ENCODE measurements around the gene NELFB.
"Not testable (repeated sequence)": the region's sequence is repeated elsewhere in the genome, so short reads cannot be mapped to it uniquely, and the experiment has no call there.

Gene NELFB

DNA sequence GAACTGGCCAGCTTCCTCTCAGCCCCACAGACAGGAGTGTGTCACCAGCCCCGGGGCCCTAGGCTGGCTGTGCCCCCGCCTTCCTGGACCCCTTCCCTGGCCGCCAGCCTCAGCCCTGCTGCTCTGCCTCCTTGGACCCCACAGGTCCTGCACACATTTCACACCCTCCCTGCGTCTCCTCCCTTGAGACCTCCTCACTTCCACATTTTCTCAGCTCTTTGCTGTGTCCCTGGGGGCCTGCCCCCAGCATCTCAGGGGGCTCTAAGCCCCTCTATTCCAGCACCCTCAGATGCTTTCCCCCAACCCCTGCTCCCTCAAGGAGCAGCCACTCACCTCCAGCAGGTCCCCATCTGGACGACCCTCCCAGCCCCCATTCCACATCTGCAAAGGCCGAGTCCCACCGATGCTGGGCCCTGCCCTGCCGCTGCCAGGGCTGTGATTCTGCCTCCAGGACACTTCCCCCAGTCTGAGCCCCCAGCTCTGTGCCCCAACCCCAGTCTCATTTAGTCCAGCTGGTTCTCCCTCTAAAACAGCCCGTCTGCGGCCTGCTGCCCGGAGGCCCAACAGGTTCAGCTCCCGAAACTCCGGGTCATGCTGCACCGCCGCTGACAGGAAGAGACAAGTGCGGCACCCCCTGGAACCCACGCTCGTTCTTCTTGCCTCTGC lies 20.2 kb upstream of the NELFB start:
- DNase-seq = no peak

DNA sequence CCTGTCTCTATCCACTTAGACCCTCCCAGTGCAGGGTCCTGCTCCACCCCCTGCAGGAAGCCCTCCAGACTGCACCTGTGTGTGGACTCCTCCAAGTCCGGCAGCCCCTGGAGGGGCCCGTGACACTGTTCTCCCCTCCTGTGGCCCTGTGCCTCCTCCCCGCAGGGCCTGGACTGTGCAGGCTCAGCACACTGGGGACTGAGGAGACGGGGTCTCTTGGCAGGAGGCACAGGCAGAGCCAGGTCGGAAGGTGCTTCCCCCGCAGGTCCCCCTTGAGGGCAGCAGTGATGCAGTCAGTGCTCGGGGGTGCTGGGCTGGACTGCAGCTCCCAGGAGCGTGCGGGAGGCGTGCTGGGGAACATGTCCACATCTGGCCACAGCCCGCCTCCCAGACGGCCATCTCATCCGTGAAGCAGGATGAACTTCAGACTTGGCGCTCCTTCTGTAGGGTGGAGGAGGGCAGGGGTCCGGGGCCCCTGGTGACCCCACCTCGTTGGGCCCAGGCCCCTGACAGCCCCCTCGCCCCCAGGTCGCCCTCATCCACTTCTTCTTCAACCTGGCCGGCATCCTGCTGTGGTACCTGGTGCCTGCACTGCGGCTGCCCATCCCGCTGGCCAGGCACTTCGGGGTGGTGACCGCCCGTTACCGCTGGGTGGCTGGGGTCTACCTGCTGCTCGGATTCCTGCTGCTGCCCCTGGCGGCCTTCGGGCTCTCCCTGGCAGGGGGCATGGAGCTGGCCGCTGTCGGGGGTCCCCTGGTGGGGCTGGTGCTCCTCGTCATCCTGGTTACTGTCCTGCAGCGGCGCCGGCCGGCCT lies 19.5 kb upstream of the NELFB start:
- DNase-seq = no peak

DNA sequence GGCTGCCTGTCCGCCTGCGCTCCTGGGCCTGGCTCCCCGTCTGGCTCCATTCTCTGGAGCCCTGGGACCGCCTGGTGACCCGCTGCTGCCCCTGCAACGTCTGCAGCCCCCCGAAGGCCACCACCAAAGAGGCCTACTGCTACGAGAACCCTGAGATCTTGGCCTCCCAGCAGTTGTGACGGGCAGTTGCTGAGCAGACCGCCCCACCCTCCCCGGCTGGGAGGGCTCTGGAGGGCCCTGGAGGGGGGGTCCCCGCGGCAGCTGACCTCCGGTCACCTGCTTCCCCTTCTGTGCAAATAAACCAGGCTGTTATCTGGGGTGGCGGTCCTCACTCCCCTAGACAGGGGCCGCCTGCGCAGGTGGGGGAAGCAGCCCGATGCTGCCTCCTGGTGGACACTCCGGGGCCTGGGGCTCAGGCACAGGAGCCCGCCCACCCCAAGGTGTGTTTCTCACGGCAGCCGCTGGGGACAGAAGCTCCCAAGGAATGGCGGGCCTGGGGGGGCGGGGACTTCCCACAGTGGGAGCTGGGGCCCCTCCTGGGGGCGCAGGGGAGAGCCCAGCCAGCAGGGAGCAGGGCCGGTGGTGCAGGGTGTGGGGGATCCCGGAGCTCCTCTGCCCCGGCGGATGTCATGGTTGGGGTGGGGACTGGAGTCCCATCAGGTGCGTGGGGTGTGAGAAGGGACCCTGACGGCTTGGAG lies 18.7 kb upstream of the NELFB start:
- DNase-seq = no peak

DNA sequence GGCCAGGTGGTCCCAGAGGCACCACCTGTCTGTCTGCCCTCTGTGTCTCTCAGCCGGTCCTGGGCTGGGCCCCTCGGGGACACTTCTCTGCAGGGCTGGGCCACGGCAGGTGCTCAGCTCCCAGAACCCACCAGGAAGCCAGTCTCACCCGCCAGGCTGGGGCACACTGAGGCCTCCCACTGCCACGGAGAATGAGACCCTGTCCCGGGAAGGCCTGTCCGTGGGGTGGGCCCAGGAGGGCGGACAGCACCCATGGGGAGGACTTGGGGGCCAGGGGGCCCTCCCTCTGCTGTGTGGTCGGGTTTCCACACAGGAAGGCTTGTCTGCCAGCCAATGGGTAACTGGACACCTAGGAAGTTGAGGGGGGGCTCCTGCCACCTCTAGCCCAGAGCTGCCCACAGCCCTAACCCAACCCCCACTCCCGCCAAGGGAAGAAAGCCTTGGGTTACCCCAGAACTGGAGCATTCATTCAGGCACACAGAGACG lies 18.1 kb upstream of the NELFB start:
- DNase-seq = no peak

DNA sequence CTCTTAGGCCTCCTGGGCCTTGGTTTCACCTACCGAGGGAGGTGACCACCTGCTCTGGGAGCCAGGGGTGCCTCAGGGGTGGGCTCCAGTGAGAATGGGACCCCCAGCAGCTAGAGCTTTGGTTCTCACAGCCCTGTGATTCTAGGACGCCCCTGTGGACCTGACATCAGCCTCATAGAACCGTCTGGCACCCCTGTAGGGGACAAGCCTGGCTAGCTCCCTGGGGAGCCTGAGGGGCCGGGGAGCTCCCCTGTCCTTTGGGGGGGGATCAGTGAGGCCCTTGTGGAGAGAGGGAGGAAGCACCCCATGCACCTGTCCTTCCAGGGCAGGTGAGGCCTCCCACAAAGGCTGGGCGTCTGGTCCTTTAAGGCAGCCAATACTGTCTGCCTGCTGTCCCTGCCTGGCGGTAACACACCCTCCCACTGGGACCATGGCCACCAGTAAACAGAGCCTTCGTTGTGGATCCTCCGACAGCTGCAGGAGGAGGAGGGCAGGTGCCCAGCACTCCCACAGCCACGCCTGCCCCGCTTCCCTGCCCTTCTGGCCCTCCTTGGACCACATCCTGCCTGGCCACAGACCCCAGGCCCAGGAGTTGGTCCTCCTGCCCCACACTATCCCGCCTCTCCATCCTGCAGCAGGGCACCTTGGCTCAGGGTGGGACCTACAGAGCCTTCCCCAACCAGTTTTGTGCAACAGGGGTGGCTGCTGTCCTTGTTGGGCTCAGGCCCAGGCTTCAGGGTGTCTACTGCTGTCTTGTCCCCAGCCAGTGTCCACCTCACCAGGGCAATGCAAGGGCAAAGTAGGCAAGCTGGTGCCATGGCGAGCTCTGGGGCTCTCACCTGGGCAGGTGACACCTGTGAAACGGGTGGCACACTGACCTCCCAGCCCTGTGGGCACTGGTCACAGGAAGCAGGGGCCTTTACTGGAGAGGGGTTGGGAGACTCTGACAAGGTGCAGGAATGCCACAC lies 17.1 kb upstream of the NELFB start:
- no peak for DNase-seq

DNA sequence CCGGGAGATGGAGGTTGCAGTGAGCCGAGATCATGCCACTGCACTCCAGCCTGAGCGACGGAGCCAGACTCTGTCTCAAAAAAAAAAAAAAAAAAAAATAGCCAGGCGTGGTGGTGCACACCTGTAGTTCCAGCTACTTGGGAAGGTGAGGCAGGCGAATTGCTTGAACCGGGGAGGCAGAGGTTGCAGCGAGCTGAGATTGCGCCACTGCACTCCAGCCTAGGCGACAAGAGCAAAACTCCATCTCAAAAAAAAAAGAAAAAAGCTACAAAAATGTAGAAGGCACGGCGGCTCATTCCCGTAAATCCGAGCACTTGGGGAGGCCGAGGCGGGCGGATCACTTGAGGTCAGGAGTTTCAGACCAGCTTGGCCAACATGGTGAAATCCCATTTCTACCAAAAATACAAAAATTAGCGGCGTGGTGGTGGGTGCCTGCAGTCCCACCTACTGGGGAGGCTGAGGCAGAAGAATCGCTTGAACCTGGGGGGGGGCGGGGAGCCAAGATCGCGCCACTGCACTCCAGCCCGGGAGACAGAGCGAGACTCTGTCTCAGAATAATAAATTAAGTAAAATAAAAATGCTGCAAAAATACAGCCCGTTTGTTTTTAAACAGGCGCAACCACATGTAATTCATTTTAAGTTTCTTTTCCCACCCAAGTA lies 15.5 kb upstream of the NELFB start:
- DNase-seq = not testable (repeated sequence)

DNA sequence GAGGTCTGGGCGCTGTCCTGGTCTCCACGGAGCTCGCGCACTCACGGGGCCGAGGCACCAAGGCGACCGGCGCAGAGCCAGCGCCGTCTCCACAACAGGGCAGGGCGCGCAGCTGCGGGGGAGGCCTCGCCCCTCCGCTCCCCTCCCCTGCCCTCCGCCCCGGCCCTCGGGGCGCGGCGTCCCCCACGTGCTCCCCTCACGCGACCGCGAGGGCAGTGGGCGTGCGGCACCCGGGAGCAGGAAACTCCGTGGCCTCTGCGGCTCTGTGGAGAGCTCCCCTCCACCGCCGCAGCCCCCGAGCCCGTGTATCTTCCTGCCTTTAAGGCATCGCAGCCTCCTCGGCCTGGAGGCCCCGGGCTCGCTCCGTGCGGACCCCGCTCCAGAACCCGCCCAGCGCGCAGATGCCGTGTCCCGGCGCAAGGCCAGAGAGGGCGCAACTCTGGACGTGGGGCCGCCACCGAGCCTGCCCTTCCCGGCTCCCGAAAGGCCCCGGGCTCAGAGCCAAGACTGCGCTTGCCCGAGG lies 14.7 kb upstream of the NELFB start:
- DNase-seq = no peak

DNA sequence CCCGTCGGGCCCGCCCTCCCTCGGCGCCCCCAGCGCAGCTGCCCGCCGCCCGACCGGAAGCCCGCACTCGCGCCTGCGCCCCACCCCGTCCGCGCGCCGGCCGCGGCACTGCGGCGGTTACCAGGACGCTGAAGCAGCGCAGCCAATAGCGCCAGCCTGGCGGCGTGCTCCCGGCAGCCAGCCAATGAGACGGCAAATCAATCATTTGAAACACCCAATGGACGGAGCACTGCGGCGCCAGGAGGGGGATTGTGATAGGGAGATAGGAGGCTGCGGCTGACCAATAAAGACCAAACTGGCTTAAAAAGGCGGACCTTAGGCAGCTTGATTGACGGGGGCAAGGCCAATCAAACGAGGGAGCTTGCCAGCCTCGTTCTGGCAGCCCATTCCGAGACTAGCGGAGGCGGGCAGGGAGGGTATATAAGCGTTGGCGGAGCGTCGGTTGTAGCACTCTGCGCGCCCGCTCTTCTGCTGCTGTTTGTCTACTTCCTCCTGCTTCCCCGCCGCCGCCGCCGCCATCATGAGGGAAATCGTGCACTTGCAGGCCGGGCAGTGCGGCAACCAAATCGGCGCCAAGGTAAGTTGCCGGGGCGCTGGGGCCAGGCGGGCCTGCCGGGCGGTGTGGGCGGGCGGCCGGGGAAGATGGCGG lies 14.2 kb upstream of the NELFB start, which contains the start of gene TUBB4B:
TSS of gene TUBB4B (plus strand) at position 447 of the 649 bp plus-strand sequence. CDS start at position 521, 74 bp downstream.
- DNase-seq = no peak

DNA sequence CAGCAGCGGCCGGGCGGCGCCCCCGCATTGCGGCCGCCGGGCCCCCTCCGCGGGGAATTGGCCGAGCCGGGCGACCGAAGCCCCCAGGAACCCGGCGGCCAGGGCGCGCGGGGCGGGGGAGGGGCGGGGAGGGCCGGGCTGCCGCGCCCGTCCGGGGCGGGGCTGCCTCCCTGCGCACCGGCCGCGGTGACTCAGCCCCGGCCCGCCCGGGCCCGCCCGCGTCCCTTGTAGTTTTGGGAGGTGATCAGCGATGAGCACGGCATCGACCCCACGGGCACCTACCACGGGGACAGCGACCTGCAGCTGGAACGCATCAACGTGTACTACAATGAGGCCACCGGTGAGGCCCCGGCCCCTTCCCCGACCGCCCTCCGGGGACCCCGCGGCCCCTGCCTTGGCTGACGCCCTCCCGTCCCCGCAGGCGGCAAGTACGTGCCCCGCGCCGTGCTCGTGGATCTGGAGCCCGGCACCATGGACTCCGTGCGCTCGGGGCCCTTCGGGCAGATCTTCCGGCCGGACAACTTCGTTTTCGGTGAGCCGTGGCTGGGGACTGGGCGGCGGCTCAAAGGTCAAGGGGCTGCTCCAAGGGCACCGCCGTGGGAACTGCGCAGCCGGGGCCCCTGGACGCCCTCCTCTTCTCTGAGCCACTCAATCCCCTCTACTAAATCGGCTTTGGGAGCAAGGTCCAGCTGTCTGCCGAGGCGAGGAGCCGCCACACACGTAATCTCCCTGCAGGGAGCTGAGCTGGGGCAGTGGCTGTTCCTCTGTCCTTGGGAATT lies 13.4 kb upstream of the NELFB start:
- DNase-seq = no peak

DNA sequence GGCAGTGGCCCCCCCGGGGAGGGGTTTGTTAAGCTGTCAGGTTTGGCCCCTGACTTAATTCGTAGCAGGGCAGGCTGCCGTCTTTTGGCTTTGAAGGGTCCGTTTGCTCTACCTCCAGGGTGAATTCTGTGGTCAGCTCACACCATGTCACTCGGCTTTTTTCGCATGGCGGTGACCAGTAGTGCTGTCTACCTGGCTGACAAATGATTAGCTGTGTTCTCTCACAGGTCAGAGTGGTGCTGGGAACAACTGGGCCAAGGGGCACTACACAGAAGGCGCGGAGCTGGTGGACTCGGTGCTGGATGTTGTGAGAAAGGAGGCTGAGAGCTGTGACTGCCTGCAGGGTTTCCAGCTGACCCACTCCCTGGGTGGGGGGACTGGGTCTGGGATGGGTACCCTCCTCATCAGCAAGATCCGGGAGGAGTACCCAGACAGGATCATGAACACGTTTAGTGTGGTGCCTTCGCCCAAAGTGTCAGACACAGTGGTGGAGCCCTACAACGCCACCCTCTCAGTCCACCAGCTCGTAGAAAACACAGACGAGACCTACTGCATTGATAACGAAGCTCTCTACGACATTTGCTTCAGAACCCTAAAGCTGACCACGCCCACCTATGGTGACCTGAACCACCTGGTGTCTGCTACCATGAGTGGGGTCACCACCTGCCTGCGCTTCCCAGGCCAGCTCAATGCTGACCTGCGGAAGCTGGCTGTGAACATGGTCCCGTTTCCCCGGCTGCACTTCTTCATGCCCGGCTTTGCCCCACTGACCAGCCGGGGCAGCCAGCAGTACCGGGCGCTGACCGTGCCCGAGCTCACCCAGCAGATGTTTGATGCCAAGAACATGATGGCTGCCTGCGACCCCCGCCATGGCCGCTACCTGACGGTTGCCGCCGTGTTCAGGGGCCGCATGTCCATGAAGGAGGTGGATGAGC lies 12.6 kb upstream of the NELFB start:
- no peak for DNase-seq

DNA sequence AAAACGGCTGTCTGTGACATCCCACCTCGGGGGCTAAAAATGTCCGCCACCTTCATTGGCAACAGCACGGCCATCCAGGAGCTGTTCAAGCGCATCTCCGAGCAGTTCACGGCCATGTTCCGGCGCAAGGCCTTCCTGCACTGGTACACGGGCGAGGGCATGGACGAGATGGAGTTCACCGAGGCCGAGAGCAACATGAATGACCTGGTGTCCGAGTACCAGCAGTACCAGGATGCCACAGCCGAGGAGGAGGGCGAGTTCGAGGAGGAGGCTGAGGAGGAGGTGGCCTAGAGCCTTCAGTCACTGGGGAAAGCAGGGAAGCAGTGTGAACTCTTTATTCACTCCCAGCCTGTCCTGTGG lies 11.9 kb upstream of the NELFB start:
- DNase-seq = not testable (repeated sequence)

DNA sequence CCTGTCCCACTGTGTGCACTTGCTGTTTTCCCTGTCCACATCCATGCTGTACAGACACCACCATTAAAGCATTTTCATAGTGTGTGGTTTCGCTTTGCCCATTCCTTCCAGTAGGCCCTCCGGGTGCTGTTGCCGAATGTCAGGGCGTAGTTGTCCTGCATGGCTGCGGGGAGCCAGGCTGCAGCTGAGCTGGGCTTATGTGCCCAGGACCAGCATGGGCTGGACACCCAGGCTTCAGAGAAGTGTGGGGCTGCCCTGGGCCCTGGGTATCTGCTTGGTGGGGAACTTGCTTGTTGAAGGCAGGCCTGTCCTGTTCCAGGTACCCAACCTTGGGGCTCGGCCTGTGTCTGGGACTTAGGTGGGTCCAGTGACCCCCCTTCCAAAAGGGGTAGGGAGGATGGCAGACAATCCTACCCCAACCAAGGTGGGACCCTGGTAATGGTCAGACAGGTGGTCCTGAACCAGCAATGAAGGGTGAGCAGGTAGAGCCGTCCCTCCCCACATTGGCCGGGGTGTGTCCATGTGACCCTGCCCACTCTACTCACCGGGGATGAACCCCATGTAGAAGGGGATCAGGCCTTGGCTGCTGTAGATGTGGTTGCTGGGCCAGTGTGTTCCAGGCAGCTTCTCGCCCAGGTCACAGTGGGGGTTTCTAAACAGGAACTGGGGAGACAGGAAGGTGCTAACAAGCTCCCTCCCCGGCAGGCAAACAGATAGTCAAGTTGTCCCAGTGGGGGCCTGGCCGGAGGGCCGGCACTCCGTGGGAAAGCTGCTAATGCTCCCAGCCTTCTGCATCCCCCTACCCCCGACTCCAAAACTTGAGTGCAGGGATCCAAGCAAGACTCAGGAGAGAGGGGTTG lies 11.3 kb upstream of the NELFB start:
- no peak for DNase-seq

DNA sequence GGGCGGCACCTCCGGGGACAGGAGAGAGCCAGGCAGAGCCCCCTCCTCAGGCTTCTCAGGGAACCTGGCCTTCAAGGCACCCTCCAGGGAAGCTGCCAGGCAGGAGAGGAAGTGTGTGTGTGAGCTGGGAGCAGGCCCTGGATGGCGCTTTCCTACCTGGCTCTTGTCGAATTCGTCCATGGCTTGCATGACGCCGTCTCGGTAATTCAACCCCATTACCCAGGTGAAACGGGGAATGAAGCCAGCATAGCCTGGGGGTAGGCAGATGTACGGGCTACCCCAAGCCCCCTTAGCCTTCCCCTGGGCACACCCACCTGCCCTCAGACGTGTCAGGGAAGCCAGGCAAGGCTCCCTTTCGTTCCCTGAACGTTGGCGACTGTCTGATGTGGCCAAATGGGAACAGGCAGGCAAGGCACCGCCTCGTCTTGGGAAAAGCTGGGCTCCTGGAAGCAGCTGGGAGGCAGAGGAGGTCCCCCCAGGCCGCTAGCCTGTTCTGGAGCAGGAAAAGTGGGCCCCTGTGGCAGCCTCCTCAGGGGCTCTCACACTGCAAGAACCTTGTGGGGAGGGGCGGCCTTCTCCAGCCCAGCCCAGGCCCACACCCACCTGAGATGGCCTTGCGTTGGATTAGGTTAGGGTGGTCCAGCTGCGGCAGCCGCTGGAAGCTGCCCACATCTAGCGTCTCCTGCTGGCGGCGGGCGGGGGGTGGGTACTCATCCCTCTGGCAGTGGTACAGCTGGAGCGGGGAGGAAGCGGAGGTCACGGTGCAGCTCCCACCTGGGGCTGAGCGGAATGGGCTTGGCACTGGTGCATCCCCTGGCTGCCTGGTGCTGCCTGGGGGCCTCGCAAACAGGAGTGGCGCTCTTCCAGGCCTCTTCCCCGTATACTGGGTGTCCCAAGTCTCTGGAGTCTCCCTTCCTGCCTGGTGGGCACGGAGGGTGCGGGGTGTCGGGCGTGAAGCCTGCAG lies 10.4 kb upstream of the NELFB start:
- DNase-seq = no peak

DNA sequence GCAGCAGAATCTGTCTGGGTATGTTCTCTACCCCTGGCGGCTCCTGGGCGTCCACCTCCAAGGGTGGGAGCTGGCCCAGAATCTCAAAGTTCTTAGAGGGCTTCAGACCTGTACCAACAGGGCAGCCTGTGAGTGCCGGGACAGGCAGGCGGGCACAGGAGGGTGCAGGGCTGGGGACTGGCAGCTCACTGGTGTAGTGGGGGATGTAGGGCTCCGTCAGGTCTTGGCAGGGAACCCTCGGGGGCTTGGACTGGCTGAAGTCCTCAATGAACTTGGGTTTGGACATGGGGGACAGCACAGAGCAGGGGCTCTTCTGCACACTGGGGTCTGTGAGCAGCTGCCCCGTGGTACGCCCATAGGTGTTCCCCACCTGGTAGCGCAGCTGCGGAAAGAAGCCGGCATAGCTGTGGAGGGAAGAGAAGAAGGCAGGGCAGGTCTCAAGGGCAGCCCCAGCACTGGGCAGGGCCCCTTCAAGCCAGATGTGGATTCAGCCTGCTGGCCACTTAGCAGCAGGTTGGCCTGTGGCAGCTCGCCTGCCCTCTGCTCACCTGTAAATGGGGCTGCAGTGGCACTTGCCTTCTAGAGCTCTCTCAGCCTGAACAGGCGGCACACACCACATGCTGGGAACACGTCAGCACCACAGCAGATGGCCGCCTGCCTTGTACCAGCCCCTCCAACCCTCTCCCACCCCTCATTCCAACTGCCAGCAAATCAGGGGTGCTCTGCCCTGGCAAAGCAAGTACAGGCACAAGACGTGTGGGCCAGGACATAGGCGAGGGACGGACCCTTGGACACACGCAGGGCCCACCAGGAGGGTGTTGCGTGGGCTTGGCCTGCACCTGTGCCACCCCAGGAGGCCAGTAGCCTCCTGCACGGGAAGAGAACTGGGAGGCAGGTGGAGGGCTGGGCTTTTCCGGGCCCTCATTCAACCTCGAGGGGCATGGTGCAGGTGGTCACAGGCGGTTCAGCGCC lies 9.4 kb upstream of the NELFB start:
- DNase-seq = no peak

DNA sequence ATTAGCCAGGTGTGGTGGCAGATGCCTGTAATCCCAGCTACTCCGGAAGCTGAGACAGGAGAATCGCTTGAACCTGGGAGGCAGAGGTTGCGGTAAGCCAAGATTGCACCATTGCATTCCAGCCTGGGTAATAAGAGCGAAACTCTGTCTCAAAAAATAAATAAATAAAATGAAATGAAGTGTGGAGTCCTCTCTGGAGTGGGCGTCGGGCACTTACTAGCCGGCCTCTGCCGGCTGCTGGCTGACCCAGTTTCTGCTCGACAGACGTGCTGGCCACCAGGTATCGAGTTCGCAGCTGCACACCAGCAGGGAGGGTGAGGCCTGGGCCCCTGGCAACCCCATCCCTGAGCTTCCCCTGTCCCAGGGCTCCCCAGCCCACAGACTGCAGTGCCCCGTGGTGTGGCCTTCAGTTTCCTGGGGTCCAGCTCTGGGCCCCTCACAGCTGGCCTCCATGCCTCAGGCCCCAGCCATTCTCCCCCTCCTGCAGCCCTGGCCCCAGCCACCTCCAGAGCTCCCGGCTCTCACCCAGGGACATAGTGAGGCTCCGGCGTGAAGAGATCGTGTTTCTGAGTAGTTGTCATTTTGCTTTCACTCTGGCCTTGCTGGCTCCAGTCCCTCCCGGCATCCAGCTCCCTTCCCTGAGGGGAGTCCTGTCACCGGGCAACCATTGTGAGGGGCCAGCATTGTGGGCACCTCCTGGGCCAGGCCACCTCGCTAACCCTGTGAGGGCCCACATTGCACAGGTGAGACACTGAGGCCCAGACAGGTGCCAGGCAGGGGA lies 7.8 kb upstream of the NELFB start:
- no peak for DNase-seq
